GM23248 (cell line): ENCODE measurements around the gene DST.

Experiments
- EZH2 ChIP-seq: fragments of 200-600 bp; sonication (generic); IDR thresholded peaks from 2 replicates; pipeline ENCODE4 v1.6.1; 2018; ENCODE audit warnings: antibody characterized with exemption, mild to moderate bottlenecking; ENCODE audit not compliant: insufficient read depth, poor library complexity, severe bottlenecking
- EZH2phosphoT487 ChIP-seq: fragments of 200-600 bp; sonication (generic); IDR thresholded peaks from 2 replicates; pipeline ENCODE4 v1.6.1; 2018; ENCODE audit warnings: antibody characterized with exemption, moderate library complexity, mild to moderate bottlenecking, low read depth; ENCODE audit not compliant: insufficient read depth

DNA sequence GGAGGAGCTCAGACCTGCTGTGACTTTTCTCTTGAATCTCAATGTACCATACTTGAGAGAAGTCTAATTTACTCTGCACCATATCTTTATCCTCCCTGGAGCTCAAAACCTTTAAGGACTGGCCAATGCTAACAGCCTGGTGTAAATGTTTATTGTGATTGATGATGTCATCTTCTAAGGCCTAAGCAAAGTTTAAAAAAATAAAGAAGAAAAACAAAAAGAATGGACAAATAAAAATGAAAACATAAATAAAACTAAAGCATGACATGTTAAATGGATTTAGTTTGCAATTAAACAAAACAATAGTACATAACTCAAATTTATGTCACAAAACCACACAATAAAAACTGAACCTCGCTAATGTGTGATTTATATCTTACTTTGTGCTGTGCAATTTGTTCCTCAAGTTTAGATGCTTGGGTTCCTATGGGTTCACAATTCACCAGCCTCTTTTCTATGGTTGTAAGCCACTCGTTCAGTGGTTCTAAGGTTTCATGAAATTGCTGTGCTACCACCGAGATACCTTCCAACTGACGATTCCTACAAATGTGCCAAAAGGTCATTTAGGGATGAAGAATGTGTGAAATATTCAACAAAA is 113.0 kb downstream of the DST start:
- TF ChIP-seq EZH2phosphoT487 (no peak), EZH2 (no peak)
